ENCODE results near the gene ZCCHC9.
"Not testable (repeated sequence)": the region's sequence is repeated elsewhere in the genome, so short reads cannot be mapped to it uniquely, and the experiment has no call there.

The ZCCHC9 gene

DNA sequence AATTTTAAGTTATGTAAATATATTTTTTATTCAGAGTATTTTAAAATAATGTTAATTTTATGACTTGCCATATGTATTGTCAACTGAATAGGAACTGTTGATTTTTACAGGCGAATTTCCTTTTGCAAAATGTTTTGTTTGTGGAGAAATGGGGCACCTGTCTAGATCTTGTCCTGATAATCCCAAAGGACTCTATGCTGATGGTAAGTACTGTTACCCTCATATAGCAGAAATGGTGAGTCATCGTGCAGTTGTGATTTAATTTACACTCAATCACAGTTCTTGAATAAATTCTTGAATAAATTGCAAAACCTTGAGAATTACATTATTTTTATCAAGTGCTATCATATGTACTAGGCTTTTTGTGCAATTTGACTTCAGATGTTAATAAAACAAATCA lies 7.4 kb downstream of the ZCCHC9 start:
- no peak for DNase-seq

DNA sequence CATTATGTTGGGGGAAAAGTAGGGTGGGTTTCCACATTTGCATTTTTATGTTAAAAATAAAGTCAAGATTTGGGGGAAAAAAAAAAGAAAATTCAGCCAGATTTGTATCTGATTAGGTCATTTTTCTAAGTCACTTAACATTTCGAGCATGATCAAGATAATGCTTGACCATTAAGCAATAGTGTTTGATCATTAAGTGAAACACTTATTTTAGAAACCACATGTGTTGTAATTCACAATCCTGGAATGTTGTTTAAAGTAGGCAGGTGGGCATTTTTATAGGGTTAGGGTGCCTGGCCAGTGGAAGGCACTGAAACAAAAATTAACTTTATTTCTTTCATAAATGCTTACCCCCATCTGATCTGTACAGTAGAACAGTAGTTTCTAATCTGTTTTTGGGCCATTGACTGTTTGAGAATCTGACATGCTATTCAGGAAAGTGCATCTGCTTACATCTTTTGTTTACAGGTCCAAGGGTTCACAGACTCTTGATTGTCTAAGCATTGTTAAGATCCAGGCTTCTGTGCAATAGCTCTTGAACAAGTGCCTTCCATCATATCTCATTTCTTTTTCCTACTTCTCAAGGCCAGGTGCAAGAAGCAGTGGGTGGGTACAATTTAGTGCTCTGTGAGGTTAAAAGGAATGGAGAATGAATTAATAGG lies 9.1 kb downstream of the ZCCHC9 start:
- no peak for DNase-seq

DNA sequence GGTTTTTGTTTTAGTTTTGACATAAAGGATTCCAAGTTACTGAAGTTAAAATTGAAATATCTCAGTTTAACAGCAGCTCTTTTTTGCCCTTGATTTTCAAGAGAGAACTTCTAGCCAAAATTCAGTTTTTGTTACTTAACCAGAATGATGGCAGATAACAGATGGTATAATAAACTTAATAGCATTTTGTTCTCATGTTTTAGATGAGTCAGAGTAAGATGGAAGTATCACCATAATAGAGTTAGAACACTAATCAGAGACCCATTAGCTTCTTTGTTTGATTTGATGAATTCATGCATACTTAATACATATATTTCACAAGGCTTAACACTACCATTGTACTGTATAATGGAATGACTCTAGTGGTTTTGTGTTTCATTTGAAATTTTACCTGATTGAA lies 11.9 kb downstream of the ZCCHC9 start:
- DNase-seq, result no peak

GRCh38 chr5:81313686-81314085 lies 12.3 kb downstream of the ZCCHC9 start:
- DNase-seq, result no peak

DNA sequence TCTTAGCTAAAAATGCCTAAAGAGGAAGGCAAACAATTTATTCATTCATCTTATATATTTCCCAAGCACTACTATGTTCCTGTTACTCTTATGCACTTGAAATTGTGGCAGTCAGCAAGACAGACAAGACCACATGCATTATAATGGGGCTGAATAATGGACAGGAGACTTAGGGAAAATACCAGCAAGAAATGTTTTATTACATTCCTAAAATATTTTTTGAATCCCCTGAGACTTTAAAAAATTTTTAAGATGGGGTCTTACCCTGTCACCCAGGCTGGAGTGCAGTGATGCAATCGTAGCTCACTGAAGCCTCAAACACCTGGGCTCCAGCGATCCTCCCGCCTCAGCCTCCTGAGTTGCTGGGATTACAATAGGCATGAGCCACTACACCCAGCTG lies 13.2 kb downstream of the ZCCHC9 start:
- no peak for DNase-seq

- DNase-seq, result no peak
Observed at GRCh38 chr5:81315336-81315735, 13.9 kb downstream of the ZCCHC9 start.

- DNase-seq, result no peak
Observed at GRCh38 chr5:81315830-81316229, 14.4 kb downstream of the ZCCHC9 start.

DNA sequence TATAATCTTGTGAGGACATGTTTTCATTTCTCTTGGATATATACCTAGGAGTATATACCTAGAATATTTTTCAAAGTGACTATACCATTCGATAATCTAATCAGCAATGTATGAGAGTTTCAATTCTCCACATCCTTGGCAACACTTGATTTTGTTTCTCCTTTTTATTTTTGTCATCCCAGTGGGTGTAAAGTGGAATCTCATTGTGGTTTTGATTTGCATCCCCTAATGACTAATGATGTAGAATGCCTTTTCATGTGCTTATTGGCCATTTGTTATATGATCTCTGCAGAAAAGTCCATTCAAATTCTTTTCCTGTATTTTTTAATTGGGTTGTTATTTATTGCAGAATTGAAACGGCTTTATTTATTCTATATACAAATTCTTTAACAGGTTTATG lies 15.2 kb downstream of the ZCCHC9 start:
- DNase-seq, result no peak

- DNase-seq, result no peak
Observed at GRCh38 chr5:81317536-81317935, 16.1 kb downstream of the ZCCHC9 start.

DNA sequence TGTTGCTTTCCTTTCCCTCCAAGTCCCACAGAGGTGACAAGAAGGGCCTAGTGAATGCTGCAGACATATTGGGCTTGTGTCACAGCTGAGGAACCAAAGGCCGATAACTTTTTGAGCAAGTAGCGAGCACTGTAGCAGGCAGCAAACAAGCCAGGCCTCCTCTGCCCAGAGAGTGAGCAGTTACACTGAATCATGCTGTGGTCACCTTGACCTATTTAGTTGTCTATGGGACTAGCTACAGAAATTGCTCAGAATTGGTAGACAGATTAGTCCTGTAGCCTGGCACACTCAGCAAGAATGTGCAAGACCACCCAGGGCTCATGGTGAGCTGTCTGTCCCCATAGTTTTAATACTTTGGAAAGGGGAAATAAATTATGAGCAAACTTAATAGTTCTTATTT lies 25.2 kb downstream of the ZCCHC9 start:
- no peak for DNase-seq

- no peak for DNase-seq
Observed at GRCh38 chr5:81334304-81335061, 33.1 kb downstream of the ZCCHC9 start.

DNA sequence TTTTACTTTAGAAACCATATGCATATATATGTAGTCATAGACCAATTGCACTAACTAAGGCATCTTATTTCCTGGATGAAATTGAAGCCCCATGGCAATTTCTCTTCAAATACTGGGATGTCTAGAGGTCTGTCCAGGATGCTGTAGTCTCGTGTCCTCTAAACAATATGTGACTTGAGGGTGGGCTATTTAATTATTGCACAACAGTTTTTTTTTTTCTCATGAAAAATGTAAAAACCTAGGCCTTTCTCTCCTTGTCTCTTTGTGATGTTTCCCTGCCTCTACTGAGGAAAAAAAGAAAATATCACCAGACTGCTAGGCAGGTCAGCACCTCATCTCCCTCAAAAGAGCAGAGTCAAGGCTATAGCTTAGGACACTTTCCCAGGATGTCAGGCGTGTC lies 34.6 kb downstream of the ZCCHC9 start:
- DNase-seq, result no peak

GRCh38 chr5:81336556-81336955 lies 35.2 kb downstream of the ZCCHC9 start:
- DNase-seq, result no peak

DNA sequence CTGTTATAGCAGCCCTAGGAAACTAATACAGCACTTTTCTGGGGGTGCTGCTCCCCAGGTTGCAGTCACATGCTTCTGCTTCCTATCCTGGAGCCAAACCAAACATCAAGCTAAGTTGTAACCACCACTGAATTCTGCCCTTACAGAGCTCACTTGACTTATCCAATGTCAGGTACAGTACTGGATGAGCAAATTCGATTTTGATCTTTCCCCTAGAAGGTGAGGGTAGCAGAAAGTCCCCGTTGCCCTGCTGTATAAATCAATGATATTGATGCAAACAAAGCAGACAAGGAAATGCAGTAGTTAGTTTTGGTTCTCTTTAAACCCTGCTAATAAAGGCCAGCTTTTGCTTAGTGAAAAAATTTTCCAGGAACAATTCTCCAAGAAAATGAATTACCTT lies 36.4 kb downstream of the ZCCHC9 start:
- DNase-seq, result no peak

DNA sequence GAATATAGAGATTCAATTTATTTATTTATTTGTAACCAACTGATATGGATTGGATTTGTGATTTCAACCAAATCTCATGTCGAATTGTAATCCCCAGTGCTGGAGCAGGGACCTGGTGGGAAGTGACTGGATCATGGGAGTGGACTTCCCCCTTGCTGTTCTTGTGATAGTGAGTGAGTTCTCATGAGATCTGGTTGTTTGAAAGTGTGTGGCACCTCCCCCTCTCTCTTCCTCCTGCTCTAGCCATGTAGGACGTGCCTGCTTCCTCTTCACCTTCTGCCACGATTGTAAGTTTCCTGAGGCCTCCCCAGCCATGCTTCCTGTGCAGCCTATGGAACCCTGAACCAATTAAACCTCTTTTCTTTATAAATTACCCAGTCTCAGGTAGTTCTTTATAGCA lies 36.8 kb downstream of the ZCCHC9 start:
- DNase-seq, result not testable (repeated sequence)

DNA sequence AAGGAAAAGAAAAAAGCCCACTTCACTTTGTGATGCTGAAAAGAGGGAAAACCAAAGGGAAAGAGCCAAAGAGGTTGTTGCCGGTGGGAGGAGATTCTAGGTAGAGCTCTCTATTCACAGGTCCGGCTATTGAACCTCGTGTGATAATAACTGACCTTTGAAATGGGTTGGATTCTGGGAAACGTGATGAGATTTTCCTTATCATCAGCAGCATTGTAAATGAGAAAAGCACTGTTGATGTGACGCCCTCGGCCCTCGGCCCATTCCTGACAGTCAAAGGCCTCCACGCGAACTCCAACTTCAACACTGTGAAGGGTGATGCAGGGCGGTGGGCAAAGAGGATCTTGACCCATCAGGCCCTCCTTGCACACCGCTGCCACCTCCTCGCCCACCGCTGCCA lies 43.3 kb downstream of the ZCCHC9 start:
- DNase-seq, result no peak

DNA sequence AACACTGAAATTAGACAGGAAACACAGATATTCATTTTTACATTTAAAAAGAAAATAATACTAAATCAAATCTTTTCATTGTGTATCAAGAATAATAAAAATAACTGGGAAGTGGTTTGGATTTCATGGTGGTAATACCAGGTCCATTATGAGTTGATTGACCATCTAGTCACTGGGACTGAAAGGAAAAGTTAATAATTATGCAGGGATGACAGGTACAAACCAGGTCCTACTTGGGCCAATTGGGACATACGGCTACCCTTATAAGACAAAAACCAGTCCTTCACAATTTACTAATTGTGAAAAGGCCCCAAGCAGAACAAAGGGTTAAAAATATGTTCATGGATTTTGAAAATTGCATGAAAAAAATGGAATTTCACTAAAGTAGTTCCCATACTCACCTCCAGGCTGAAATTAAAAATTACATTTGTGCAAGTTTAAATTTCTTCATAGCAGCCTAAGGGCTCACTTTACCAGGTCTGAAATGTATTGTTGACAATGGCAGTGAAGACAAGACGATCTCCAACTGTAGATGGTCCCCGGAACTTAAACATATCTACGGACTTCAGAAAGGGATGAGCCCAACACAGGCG lies 44.1 kb downstream of the ZCCHC9 start:
- DNase-seq, result no peak

GRCh38 chr5:81349161-81349560 lies 47.8 kb downstream of the ZCCHC9 start:
- no peak for DNase-seq

DNA sequence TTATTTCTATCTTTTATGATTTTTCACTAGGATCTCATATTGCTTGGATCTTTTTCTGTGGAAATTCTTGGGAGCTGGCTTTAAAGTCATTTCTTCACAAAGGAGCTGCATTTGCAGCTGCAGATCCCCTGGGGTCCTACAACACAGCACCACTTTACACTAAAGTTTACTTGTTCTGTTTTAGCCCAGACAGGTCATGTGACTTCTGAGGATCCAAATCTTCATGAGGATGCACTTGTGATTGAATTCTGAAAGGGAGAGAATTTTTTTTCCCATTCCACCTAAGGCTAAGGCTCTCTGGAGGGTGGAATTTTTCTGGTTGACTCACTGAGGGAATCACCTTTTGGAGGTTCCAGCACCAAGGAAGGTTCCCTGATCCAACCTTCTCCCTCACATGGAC lies 49.1 kb downstream of the ZCCHC9 start:
- DNase-seq, result no peak

GRCh38 chr5:81353189-81353588 lies 51.8 kb downstream of the ZCCHC9 start:
- DNase-seq, result no peak

DNA sequence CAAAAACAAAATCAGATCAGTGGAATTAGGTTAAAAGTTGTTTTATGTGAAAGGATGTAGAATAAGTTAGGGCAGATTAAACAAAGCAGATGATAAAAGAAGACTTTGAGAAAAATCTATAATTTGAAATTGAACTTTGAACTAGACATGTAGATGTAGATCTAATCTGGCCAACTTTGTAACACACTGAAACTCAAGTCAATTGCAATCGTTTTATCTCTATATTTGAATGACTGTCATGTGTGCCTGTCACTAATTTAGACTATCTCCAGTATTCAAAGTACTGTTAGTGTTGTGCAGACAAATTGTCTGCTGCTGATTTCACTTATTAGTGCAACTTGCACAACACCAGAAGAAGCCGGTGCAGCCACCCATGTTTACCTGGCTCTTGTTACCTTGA lies 52.7 kb downstream of the ZCCHC9 start:
- DNase-seq, result no peak

- no peak for DNase-seq
Observed at GRCh38 chr5:81355291-81356251, 54.2 kb downstream of the ZCCHC9 start.

DNA sequence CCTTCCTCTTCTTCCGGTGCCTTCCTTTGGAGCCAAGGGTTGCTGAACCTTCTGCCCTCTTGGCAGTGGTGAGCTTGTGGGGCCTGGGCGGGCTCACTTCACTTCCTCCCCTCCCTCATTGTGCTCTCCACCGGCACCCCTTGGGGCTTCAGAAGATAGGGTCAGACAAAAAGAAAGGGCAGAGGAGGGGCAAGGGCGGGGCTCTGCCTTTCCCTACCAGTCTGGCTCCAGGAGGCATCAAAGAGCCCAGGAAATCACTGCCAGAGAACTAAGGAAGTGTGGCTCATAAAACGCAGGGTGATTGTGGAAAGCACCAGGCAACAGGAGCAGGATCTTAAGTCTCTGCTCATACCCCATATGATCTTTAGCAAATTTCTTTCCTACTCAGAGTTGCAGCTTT lies 57.7 kb downstream of the ZCCHC9 start:
- no peak for DNase-seq
